Mesenchymal stem cell (in vitro differentiated cells and primary cell): ENCODE measurements around the gene TSSK6.

Source experiments
- DNase-seq: peaks from one replicate; pipeline ENCODE4 v3.0.0-alpha.2; 2013
- H2AFZ ChIP-seq: one replicate; pipeline ENCODE4 v1.6.1; 2013; ENCODE audit warnings: low read depth, mild to moderate bottlenecking, control low read depth, inconsistent platforms, low read length, moderate library complexity
- H2AK5ac ChIP-seq: 2 replicates; pipeline ENCODE4 v1.6.1; 2013; ENCODE audit warnings: low read length, moderate library complexity, mild to moderate bottlenecking, inconsistent platforms; ENCODE audit not compliant: severe bottlenecking
- H2BK120ac ChIP-seq: one replicate; pipeline ENCODE4 v1.6.1; 2013; ENCODE audit warnings: low read depth, mild to moderate bottlenecking, inconsistent platforms, low read length, moderate library complexity
- H2BK12ac ChIP-seq, 2 experiments: one replicate each; pipeline ENCODE4 v1.6.1; 2013; ENCODE audit warnings: inconsistent platforms in 2 of 2, low read length in 2 of 2, mild to moderate bottlenecking in 2 of 2, moderate library complexity in 2 of 2, control low read depth in 1 of 2
- H2BK15ac ChIP-seq: one replicate; pipeline ENCODE4 v1.6.1; 2013; ENCODE audit warnings: mild to moderate bottlenecking, low read depth, inconsistent platforms; ENCODE audit not compliant: poor library complexity, severe bottlenecking
- H2BK5ac ChIP-seq: 2 replicates; pipeline ENCODE4 v1.6.1; 2013; ENCODE audit warnings: low read depth, mild to moderate bottlenecking, low read length, control low read depth, inconsistent platforms; ENCODE audit not compliant: poor library complexity, severe bottlenecking
- H3K14ac ChIP-seq, 2 experiments: one replicate each; pipeline ENCODE4 v1.6.1; 2013; ENCODE audit warnings: inconsistent platforms in 2 of 2, low read length in 2 of 2, control low read depth in 1 of 2, mild to moderate bottlenecking in 1 of 2, moderate library complexity in 1 of 2
- H3K18ac ChIP-seq, 2 experiments: one replicate each; pipeline ENCODE4 v1.6.1; 2013; ENCODE audit warnings: inconsistent platforms in 2 of 2, low read length in 2 of 2, control low read depth in 1 of 2, low read depth in 1 of 2, mild to moderate bottlenecking in 1 of 2
- H3K23ac ChIP-seq, 2 experiments: one replicate each; pipeline ENCODE4 v1.6.1; 2013; ENCODE audit warnings: inconsistent platforms in 2 of 2, low read length in 2 of 2, mild to moderate bottlenecking in 2 of 2, moderate library complexity in 2 of 2, control low read depth in 1 of 2
- H3K27ac ChIP-seq: 2 replicates; pipeline ENCODE4 v1.5.1; 2013; ENCODE audit warnings: mild to moderate bottlenecking, moderate library complexity, low read length, control low read depth, inconsistent platforms; ENCODE audit not compliant: poor library complexity, severe bottlenecking
- H3K27me3 ChIP-seq, 2 experiments: 2 replicates each; pipeline versions ENCODE4 v1.6.1 to v1.7.0; 2013; ENCODE audit warnings: low read length in 2 of 2, mild to moderate bottlenecking in 2 of 2, moderate library complexity in 2 of 2, control low read depth in 1 of 2, inconsistent platforms in 1 of 2; ENCODE audit not compliant: control insufficient read depth in 1 of 2, insufficient read depth in 1 of 2
- H3K36me3 ChIP-seq, 2 experiments: 2 replicates each; pipeline versions ENCODE4 v1.6.1 to v1.7.0; 2013; ENCODE audit warnings: low read length in 2 of 2, control low read depth in 1 of 2, inconsistent platforms in 1 of 2, low read depth in 1 of 2, mild to moderate bottlenecking in 1 of 2; ENCODE audit not compliant: insufficient read depth in 2 of 2, control insufficient read depth in 1 of 2
- H3K4ac ChIP-seq, 2 experiments: one replicate each; pipeline ENCODE4 v1.6.1; 2013; ENCODE audit warnings: inconsistent platforms in 2 of 2, low read length in 2 of 2, mild to moderate bottlenecking in 2 of 2, moderate library complexity in 2 of 2, control low read depth in 1 of 2, low read depth in 1 of 2
- H3K4me1 ChIP-seq: 2 replicates; pipeline ENCODE4 v1.6.1; 2013; ENCODE audit warnings: low read depth, low read length, control low read depth; ENCODE audit not compliant: control insufficient read depth, insufficient read depth
- H3K4me2 ChIP-seq: 2 replicates; pipeline ENCODE4 v1.6.1; 2013; ENCODE audit warnings: low read length, mild to moderate bottlenecking, inconsistent platforms; ENCODE audit not compliant: poor library complexity, severe bottlenecking
- H3K4me3 ChIP-seq, 2 experiments: 2 replicates each; pipeline versions ENCODE4 v1.5.1 to v1.7.0; 2013; ENCODE audit warnings: low read length in 2 of 2, mild to moderate bottlenecking in 2 of 2, control low read depth in 1 of 2, low read depth in 1 of 2; ENCODE audit not compliant: insufficient read depth in 1 of 2
- H3K79me1 ChIP-seq: replicated peaks from 2 replicates; pipeline ENCODE4 v1.6.1; 2013; ENCODE audit warnings: mild to moderate bottlenecking, control low read depth, low read length, inconsistent platforms; ENCODE audit not compliant: poor library complexity, severe bottlenecking
- H3K9ac ChIP-seq: 2 replicates; pipeline ENCODE4 v1.7.0; 2013; ENCODE audit warnings: mild to moderate bottlenecking, low read length, moderate library complexity
- H3K9me3 ChIP-seq: 2 replicates; pipeline ENCODE4 v1.7.0; 2013; ENCODE audit warnings: mild to moderate bottlenecking, low read length; ENCODE audit not compliant: control insufficient read depth
- H4K8ac ChIP-seq: one replicate; pipeline ENCODE4 v1.6.1; 2013; ENCODE audit warnings: inconsistent platforms, mild to moderate bottlenecking, low read length, moderate library complexity
- H4K91ac ChIP-seq: one replicate; pipeline ENCODE4 v1.6.1; 2013; ENCODE audit warnings: mild to moderate bottlenecking, low read length, inconsistent platforms
- WGBS: methylation state at CpG from one replicate; pipeline ENCODE4 v1.1.7; 2013; ENCODE audit warnings: mixed read lengths; 5-methylcytosine and 5-hydroxymethylcytosine counted together

The TSSK6 gene

GRCh38 chr19:19490214-19490968 is 25.0 kb downstream of the TSSK6 start:
- H2BK5ac ChIP-seq, result no peak overlapping the region
- no peak overlapping the region for H3K14ac ChIP-seq

DNA sequence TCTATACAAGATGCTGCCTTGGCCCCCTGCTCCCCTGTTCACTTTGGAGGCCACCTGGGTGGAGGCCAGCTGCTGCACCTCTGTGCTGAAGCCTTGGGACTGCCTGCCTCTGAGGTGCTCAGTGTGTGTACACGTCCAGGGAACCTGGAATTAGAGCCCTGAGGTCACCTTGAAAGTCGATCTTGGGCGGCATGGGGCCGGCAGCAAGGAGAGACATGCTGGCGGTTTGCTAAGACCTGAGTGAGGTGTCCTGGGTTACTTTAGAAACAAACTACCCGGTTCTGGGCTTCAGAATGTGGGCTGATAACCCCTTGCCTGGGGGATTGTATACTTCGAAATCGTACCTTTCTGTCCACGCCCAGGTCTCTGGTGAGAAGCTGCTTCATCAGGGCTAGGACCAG is 25.5 kb downstream of the TSSK6 start:
- Histone ChIP-seq H3K4me2 (peak overlapping the region; percentile 4), H2AK5ac (peak overlapping the region; percentile 8), H3K4me3 (peak overlapping the region in 1 of 2 experiments; percentile 62), H3K79me1 (peaks cover 33% of the 10 kb centered on the region), H2BK5ac (no peak overlapping the region), H2BK12ac (peak overlapping the region; percentile 69 to 75), H3K27ac (peak overlapping the region; percentile 75), H2AFZ (no peak overlapping the region), H4K8ac (peak overlapping the region; percentile 84), H4K91ac (peak overlapping the region; percentile 65), H3K36me3 (peaks cover 31 to 52% of the 10 kb centered on the region in 2 experiments), H3K4me1 (peaks cover 51% of the 10 kb centered on the region), H3K14ac (peak overlapping the region in 1 of 2 experiments; percentile 78), H3K23ac (no peak overlapping the region), H3K9ac (peak overlapping the region; percentile 90), H2BK120ac (no peak overlapping the region), H3K4ac (peak overlapping the region; percentile 3 to 87), H3K9me3 (no peaks in the 10 kb centered on the region), H2BK15ac (peak overlapping the region; percentile 5), H3K27me3 (no peaks in the 10 kb centered on the region), H3K18ac (peak overlapping the region; percentile 38 to 73)
- WGBS, result 85% methylated on average over 9 of the region's 9 CpGs
- DNase-seq, result no peak

More at GRCh38 chr19:19490214-19490968, 25.0 kb downstream of the TSSK6 start:
- H3K4me2 ChIP-seq, result peak overlapping the region; percentile 4
- 47% methylated on average over 20 of the region's 20 CpGs for WGBS
- H3K27ac ChIP-seq, result peak overlapping the region; percentile 75
- H4K91ac ChIP-seq, result peak overlapping the region; percentile 65
- peak overlapping the region; percentile 69 to 75 for H2BK12ac ChIP-seq
- no peak overlapping the region for H2AFZ ChIP-seq
- H3K9me3 ChIP-seq, result no peaks in the 10 kb centered on the region
- peaks cover 33 to 55% of the 10 kb centered on the region in 2 experiments for H3K36me3 ChIP-seq
- peak; percentile 85 for DNase-seq
- peak overlapping the region; percentile 3 to 87 for H3K4ac ChIP-seq
- H3K18ac ChIP-seq, result peak overlapping the region; percentile 38 to 62
- no peak overlapping the region for H2BK120ac ChIP-seq
- no peaks in the 10 kb centered on the region for H3K27me3 ChIP-seq
- no peak overlapping the region for H3K23ac ChIP-seq
- H3K4me3 ChIP-seq, result peak overlapping the region in 1 of 2 experiments; percentile 62
- peak overlapping the region; percentile 8 for H2AK5ac ChIP-seq
- peak overlapping the region; percentile 90 for H3K9ac ChIP-seq
- peak overlapping the region; percentile 84 for H4K8ac ChIP-seq
- H3K79me1 ChIP-seq, result peaks cover 30% of the 10 kb centered on the region
- peak overlapping the region; percentile 5 for H2BK15ac ChIP-seq
- peaks cover 45% of the 10 kb centered on the region for H3K4me1 ChIP-seq

DNA sequence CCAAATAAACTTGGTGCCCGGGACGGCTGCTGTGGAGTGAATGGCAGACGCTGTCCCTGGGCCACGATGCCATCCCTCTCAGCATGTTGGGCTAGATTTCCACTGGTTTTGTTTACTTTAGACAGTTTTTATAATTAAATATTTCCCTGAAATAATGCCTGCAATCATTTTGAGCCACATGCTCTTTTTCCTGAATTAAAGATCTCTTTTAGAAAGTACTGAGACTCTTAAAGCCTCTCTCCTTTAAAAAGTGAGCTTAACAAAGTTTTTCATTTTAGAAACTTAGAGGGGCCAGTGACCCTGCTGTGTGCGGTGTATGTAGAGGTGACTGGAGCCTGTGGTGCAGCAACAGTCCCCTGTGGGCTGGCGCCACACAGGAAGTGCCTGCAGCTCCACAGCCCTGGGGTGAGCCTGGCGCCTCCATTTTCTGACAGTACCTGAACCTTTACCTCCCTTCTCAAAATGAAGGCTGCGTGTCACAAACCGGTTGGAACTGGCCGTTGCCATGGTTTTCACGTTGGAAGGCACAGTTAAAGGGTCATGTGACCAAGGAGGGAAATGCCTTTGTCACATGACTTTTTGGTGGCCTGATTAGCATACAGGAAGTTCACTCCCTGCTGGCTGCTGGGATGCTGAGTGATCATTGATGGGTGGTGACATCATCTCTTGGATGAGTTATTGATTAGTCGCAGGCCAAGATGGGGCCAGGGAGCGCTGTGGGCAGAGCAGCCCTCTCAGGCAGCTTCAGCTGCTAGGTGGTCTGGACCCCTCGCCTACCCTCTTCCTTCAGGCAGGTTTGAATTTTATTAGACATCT is 26.3 kb downstream of the TSSK6 start:
- Histone ChIP-seq H3K4ac (peak overlapping the region; percentile 36 to 71), H3K14ac (no peak overlapping the region), H3K18ac (peak overlapping the region; percentile 73 to 78), H2AFZ (no peak overlapping the region), H2BK15ac (no peak overlapping the region), H3K9ac (peak overlapping the region; percentile 90), H2BK5ac (no peak overlapping the region), H3K79me1 (peaks cover 32% of the 10 kb centered on the region), H4K91ac (peak overlapping the region; percentile 73), H2BK120ac (no peak overlapping the region), H3K36me3 (peaks cover 24 to 45% of the 10 kb centered on the region in 2 experiments), H2BK12ac (peak overlapping the region in 1 of 2 experiments; percentile 2), H4K8ac (peak overlapping the region; percentile 87), H3K4me2 (peak overlapping the region; percentile 4), H3K27me3 (no peaks in the 10 kb centered on the region), H3K23ac (no peak overlapping the region), H3K27ac (peak overlapping the region; percentile 75), H3K9me3 (no peaks in the 10 kb centered on the region), H3K4me3 (peak overlapping the region in 1 of 2 experiments; percentile 62), H3K4me1 (peaks cover 53% of the 10 kb centered on the region), H2AK5ac (peak overlapping the region; percentile 24)
- peak; percentile 91 for DNase-seq
- WGBS, result 28% methylated on average over 9 of the region's 14 CpGs
